Breast epithelium (tissue), 3 donors: ENCODE measurements around the gene SMPDL3B.

Source experiments
- CTCF ChIP-seq, 3 donors: fragments of 450-650 bp; IDR thresholded peaks; one replicate each; pipeline ENCODE4 v1.5.1; 2016 to 2017; ENCODE audit warnings: antibody characterized with exemption in 3 of 3, mild to moderate bottlenecking in 3 of 3, moderate library complexity in 3 of 3
- POLR2A ChIP-seq: fragments of 450-650 bp; IDR thresholded peaks from one replicate; pipeline ENCODE4 v1.6.1; 2016; ENCODE audit warnings: antibody characterized with exemption, mild to moderate bottlenecking, moderate library complexity
- POLR2AphosphoS5 ChIP-seq, 3 donors: sonication (generic); formaldehyde crosslinking; IDR thresholded peaks; one replicate each; pipeline ENCODE4 v1.6.1; 2017; ENCODE audit warnings: antibody characterized with exemption in 3 of 3

- TF ChIP-seq CTCF (IDR thresholded peaks at IDR 0.05) (no peak), POLR2A (no peak), POLR2AphosphoS5 (IDR thresholded peaks at IDR 0.05) (no peak)
Measured at GRCh38 chr1:27999055-27999454, 64.3 kb downstream of the SMPDL3B start.
